Measurements from ENCODE around the gene PPM1G.
A peak's percentile ranks its signal among the peaks of the same experiment; 100 is the strongest.

The PPM1G gene

GRCh38 chr2:27412419-27413152 is 3.2 kb upstream of the PPM1G start:
- H3K4me3 ChIP-seq (replicated peaks; ENCODE audit: insufficient read depth, low read length): no peak overlapping the region
- no peak overlapping the region for H3K27ac ChIP-seq (replicated peaks)
- TF ChIP-seq POLR2AphosphoS5 (IDR thresholded peaks at IDR 0.05; ENCODE audit: low read depth) (no peak), GABPA (IDR thresholded peaks at IDR 0.05; ENCODE audit: low read depth) (no peak), CTCF (IDR thresholded peaks at IDR 0.05; ENCODE audit: insufficient read depth, low read length) (no peak), SPI1 (IDR thresholded peaks at IDR 0.05; ENCODE audit: borderline replicate concordance, low read depth) (no peak), REST (IDR thresholded peaks at IDR 0.05; ENCODE audit: insufficient replicate concordance, low read depth) (no peak)
- no peak for DNase-seq (ENCODE audit: low read depth in 1 of 2, low spot score in 1 of 2)
- H3K27me3 ChIP-seq (ENCODE audit: insufficient read depth, poor library complexity, severe bottlenecking): no peaks in the 10 kb centered on the region

- peak overlapping the region; percentile 88 for H3K27ac ChIP-seq (replicated peaks)
- peak overlapping the region; percentile 95 for H3K4me3 ChIP-seq (replicated peaks; ENCODE audit: insufficient read depth, low read length)
- H3K27me3 ChIP-seq (ENCODE audit: insufficient read depth, poor library complexity, severe bottlenecking): no peaks in the 10 kb centered on the region
- no peak for TF ChIP-seq SPI1 (IDR thresholded peaks at IDR 0.05; ENCODE audit: borderline replicate concordance, low read depth)
- no peak for TF ChIP-seq GABPA (IDR thresholded peaks at IDR 0.05; ENCODE audit: low read depth)
- TF ChIP-seq REST (IDR thresholded peaks at IDR 0.05; ENCODE audit: insufficient replicate concordance, low read depth): no peak
- TF ChIP-seq POLR2AphosphoS5 (IDR thresholded peaks at IDR 0.05; ENCODE audit: low read depth): no peak
- TF ChIP-seq CTCF (IDR thresholded peaks at IDR 0.05; ENCODE audit: insufficient read depth, low read length): no peak
- DNase-seq (ENCODE audit: low read depth in 1 of 2, low spot score in 1 of 2): peak in 1 of 2 experiments; percentile 43
Measured at GRCh38 chr2:27408601-27409320, 630 bp downstream of the PPM1G start.

DNA sequence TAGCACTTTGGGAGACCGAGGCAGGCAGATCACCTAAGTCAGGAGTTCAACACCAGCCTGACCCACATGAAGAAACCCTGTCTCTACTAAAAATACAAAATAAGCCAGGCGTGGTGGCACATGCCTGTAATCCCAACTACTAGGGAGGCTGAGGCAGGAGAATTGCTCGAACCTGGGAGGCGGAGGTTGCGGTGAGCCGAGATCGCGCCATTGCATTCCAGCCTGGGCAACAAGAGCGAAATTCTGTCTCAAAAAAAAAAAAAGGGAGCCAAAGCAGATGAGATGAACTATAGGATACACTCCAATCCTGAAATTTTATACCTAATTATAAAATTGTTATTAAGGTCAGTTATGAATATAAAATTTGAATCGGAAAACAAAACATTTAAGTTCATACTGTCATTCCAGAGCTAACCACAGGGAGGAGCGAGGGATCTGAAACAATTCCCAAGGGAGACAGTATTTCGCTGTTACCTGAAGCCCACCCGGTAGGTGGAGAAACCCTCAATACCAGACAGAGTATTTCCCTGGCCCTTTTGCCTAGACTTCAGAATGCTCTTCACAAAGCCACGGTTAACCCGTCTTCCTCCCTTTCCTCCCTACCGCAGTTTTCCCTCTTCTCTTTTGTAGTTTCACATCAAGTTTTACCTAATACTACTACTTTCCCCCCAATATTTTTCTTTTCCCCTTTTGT is 1.4 kb downstream of the PPM1G start:
- peak overlapping the region; percentile 88 for H3K27ac ChIP-seq (replicated peaks)
- H3K4me3 ChIP-seq (replicated peaks; ENCODE audit: insufficient read depth, low read length): peak overlapping the region; percentile 95
- no peaks in the 10 kb centered on the region for H3K27me3 ChIP-seq (ENCODE audit: insufficient read depth, poor library complexity, severe bottlenecking)
- peak in 1 of 2 experiments; percentile 21 for DNase-seq (ENCODE audit: low read depth in 1 of 2, low spot score in 1 of 2)
- TF ChIP-seq SPI1 (IDR thresholded peaks at IDR 0.05; ENCODE audit: borderline replicate concordance, low read depth) (no peak), GABPA (IDR thresholded peaks at IDR 0.05; ENCODE audit: low read depth) (no peak), CTCF (IDR thresholded peaks at IDR 0.05; ENCODE audit: insufficient read depth, low read length) (no peak), POLR2AphosphoS5 (IDR thresholded peaks at IDR 0.05; ENCODE audit: low read depth) (no peak), REST (IDR thresholded peaks at IDR 0.05; ENCODE audit: insufficient replicate concordance, low read depth) (no peak)
